Rectal smooth muscle tissue (tissue), 1 donor: Measurements from ENCODE around the gene KLF16.
A peak's percentile ranks its signal among the peaks of the same experiment; 100 is the strongest.
"Not testable (repeated sequence)": the region's sequence is repeated elsewhere in the genome, so short reads cannot be mapped to it uniquely, and the experiment has no call there.

ENCODE experiments used
- H3K27ac ChIP-seq: one replicate; pipeline ENCODE4 v1.7.0; 2013; ENCODE audit warnings: low read depth, low read length, inconsistent platforms
- H3K27me3 ChIP-seq: one replicate; pipeline ENCODE4 v1.7.0; 2013; ENCODE audit warnings: low read length; ENCODE audit not compliant: control insufficient read depth, insufficient read depth
- H3K36me3 ChIP-seq: one replicate; pipeline ENCODE4 v1.7.0; 2013; ENCODE audit warnings: low read length; ENCODE audit not compliant: control insufficient read depth, insufficient read depth
- H3K4me1 ChIP-seq: one replicate; pipeline ENCODE4 v1.7.0; 2013; ENCODE audit warnings: low read length; ENCODE audit not compliant: control insufficient read depth, insufficient read depth
- H3K4me3 ChIP-seq: one replicate; pipeline ENCODE4 v1.7.0; 2013; ENCODE audit warnings: low read length
- H3K9ac ChIP-seq: one replicate; pipeline ENCODE4 v1.7.0; 2013; ENCODE audit warnings: low read length

Gene KLF16

GRCh38 chr19:1882089-1882785 lies 18.9 kb upstream of the KLF16 start:
- Histone ChIP-seq H3K4me1 (peaks cover 21% of the 10 kb centered on the region), H3K27me3 (no peaks in the 10 kb centered on the region), H3K4me3 (peak overlapping the region; percentile 92), H3K27ac (no peak overlapping the region), H3K36me3 (peaks cover 10% of the 10 kb centered on the region), H3K9ac (no peak overlapping the region)

GRCh38 chr19:1881393-1882088 lies 18.2 kb upstream of the KLF16 start:
- H3K36me3 ChIP-seq, H3K9ac ChIP-seq, H3K27me3 ChIP-seq, H3K4me3 ChIP-seq, H3K27ac ChIP-seq: not testable (repeated sequence)
- H3K4me1 ChIP-seq, result peaks cover 22% of the 10 kb centered on the region

GRCh38 chr19:1880611-1881392 lies 17.4 kb upstream of the KLF16 start:
- H3K9ac ChIP-seq, result no peak overlapping the region
- no peak overlapping the region for H3K4me3 ChIP-seq
- H3K27ac ChIP-seq, result no peak overlapping the region
- peaks cover 10% of the 10 kb centered on the region for H3K36me3 ChIP-seq
- H3K4me1 ChIP-seq, result peaks cover 24% of the 10 kb centered on the region
- no peaks in the 10 kb centered on the region for H3K27me3 ChIP-seq

GRCh38 chr19:1879982-1880381 lies 16.6 kb upstream of the KLF16 start:
- not testable (repeated sequence) for H3K9ac ChIP-seq, H3K36me3 ChIP-seq, H3K27me3 ChIP-seq, H3K4me3 ChIP-seq, H3K27ac ChIP-seq
- peaks cover 24% of the 10 kb centered on the region for H3K4me1 ChIP-seq

- not testable (repeated sequence) for H3K27me3 ChIP-seq, H3K9ac ChIP-seq, H3K4me3 ChIP-seq, H3K36me3 ChIP-seq, H3K27ac ChIP-seq
- peaks cover 17% of the 10 kb centered on the region for H3K4me1 ChIP-seq
Measured at GRCh38 chr19:1878583-1878982, 15.2 kb upstream of the KLF16 start.

- not testable (repeated sequence) for H3K9ac ChIP-seq, H3K27ac ChIP-seq, H3K27me3 ChIP-seq, H3K36me3 ChIP-seq, H3K4me3 ChIP-seq
- H3K4me1 ChIP-seq, result peaks cover 15% of the 10 kb centered on the region
Measured at GRCh38 chr19:1877280-1877660, 13.9 kb upstream of the KLF16 start.

DNA sequence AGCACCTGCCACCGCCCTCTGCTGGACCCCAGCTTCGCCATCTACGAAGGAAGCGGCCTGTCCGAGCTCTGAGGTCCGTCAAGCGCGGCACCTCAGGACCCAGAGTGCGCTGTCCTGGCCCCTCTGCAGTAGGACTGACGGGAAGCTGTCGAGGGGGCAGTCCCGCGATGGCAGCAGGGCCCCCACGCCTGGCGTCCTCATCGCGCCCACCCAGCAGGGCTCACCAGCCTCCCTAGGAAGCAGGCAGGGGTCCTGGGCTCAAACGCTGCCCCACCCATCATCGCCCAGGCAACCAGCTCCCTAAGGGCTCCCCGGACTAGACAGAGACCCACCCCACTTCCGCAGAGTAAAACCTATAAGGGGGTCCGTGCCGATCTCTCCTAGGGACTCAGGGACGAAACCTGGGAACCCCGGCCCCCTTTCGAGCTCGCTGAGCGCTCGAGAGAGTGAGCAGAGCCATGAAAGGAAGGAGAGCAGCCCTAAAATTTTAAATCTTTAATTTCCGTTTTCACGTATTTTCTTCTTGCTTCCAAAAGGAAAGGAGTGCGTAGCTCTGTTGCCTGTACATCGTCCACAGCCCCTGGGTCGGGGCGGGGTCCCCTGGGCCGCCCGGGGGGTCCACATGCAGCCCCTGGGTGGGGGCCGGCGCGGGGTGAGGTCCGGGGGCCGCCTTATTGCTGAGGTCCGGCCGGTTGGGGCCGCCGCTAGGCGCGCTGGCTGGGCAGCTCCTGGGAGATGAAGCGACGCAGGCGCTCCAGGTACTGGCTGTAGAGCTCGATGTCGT lies 13.3 kb upstream of the KLF16 start:
- H3K4me3 ChIP-seq, result peak overlapping the region; percentile 99
- H3K4me1 ChIP-seq, result peaks cover 13% of the 10 kb centered on the region
- peak overlapping the region; percentile 89 for H3K27ac ChIP-seq
- not testable (repeated sequence) for H3K36me3 ChIP-seq, H3K27me3 ChIP-seq
- H3K9ac ChIP-seq, result peak overlapping the region; percentile 13

DNA sequence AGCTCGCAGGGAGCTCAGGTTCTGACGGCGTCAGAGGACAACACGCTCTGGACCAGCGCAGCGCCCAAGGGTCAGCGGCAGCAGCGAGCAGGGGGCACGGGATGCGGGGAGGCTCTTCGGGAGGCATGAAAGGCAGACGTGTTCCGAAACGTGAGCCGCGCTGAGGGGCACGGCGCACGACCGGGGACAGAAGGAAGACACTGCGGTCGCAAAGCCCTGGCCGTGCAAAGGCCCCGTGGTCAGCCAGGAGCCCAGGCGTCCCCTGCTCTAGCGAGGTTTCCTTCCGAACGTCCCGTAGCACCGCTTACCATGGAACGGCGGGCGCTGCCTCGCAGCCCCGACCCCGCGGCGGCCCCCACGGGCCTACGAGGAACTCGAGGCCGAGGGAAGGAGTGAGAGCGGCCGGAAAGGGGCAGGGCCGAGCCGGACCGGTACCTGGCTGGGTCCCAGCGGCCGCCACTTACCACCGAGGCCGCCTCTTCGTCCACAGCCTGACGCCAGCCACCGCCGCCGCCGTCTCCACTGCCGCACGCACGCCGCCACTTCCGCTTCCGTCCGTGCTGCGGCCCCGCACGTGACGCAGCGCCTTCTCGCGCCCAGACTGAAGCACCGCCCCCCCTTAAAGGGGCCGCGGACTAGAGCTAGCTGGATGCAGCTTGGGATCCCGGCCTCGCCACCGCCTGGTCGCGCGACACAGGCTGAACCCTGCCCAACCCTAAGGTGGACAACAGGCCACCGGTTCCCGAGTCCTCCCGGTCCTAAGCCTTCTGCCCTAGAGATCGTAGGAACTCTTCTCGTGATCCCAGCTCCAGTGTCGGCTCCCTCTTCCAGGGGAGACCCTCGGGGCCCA lies 12.5 kb upstream of the KLF16 start:
- H3K27me3 ChIP-seq, result no peaks in the 10 kb centered on the region
- H3K4me1 ChIP-seq, result peaks cover 13% of the 10 kb centered on the region
- peaks cover 4% of the 10 kb centered on the region for H3K36me3 ChIP-seq
- H3K27ac ChIP-seq, result peak overlapping the region; percentile 89
- peak overlapping the region; percentile 99 for H3K4me3 ChIP-seq
- peak overlapping the region; percentile 78 for H3K9ac ChIP-seq

GRCh38 chr19:1875265-1875645 lies 11.9 kb upstream of the KLF16 start:
- H3K36me3 ChIP-seq, H3K27me3 ChIP-seq: not testable (repeated sequence)
- H3K27ac ChIP-seq, result peak overlapping the region; percentile 89
- peak overlapping the region; percentile 78 for H3K9ac ChIP-seq
- H3K4me3 ChIP-seq, result peak overlapping the region; percentile 99
- H3K4me1 ChIP-seq, result peaks cover 13% of the 10 kb centered on the region

DNA sequence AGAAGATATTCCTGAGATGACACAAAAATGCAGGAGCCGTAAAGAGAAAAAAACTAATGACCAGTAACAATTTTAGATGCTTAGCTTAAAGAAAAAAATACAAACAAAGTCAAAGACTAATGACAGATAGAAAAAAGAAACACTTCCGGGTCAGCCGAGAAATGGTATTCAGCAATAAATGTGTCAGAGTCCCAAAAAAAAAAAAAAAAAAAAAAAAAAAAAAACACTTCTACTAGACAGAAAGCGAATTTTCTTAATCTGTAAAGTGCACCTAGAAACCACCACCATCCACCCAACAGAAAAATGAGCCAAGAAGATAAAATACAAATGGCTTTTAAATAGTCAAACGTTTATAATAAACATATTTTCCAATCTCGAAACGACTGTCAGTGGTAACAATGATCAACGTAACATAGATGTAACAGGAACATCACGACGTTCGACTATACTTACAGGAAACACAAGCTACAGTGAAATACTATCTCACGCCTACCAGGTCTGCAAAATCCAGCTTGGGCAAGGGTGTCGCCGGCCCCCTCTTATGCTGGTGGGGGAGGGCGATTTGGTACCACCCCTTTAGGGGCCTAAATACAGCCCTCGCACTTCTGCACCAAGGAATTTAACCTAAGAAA lies 11.3 kb upstream of the KLF16 start:
- Histone ChIP-seq H3K9ac (no peak overlapping the region), H3K4me1 (peaks cover 13% of the 10 kb centered on the region)

More for the DNA sequence above, 11.3 kb upstream of the KLF16 start:
- H3K36me3 ChIP-seq, result no peaks in the 10 kb centered on the region
- H3K27me3 ChIP-seq, result no peaks in the 10 kb centered on the region
- H3K4me3 ChIP-seq, result peak overlapping the region; percentile 99
- peak overlapping the region; percentile 56 for H3K27ac ChIP-seq
